GM19463 (cell line): Measurements from ENCODE around the gene RGS16.

Experiments
- ATAC-seq: cut with Tn5 transposase; IDR thresholded peaks from one replicate; pipeline ENCODE4 v1.9.1; 2021; ENCODE audit warnings: mild to moderate bottlenecking, moderate library complexity; ENCODE audit not compliant: unreplicated experiment

RGS16 gene

DNA sequence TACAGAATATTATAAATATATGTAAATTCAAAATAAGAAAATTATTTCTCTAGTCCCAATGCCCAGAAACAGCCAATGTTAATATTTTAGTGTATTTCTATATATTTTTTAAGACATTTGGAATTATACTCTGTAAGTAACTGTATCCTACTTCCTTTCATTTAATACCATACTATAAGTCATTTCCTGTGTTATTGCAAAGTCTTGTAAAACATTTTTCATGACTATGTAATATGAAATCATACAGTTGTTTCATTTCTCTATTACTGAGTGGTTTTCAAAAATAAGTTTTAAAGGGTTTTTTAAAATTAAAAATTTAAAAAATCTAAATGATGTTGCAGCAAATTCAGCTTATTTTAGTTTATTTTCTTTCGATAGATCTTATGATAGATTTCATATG lies 17.1 kb downstream of the RGS16 start:
- ATAC-seq, result no peak

DNA sequence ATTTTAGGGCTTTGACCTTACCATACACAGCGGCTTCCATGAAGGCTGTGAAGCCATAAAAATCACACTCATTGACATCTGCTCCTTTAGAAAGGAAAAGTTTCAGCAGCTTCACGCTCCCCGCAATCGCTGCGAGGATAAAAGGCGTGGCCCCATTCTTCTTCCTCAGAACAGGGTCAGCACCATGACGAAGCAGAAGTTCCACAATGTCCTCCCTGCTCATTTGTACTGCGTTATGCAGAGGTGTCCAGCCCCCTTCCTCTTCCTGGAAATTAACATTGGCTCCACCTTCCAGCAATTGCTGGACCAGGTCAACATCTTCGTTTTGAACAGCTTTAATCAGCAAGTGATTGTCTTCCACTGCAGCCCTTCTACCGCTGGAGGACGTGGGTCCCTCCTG lies 17.8 kb downstream of the RGS16 start:
- ATAC-seq, result no peak

DNA sequence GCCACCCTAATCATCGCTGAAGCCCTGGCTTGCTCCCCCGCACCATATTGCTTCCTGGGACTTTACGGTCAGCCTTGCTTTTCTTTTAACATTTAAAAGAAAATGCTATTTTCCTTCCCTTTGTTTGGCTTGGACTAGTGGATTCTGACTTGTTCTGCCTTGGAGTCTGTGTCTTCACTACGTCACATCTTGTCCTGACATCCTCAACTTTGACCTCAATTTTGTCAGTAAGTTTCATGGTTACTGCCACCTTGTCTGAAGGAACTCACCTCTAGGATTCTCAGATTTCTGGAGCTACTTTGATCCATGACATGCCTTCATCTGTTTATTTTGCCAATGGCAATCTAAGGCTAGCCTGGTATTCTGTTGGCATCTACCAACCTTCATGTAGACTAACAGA lies 19.4 kb downstream of the RGS16 start:
- no peak for ATAC-seq

DNA sequence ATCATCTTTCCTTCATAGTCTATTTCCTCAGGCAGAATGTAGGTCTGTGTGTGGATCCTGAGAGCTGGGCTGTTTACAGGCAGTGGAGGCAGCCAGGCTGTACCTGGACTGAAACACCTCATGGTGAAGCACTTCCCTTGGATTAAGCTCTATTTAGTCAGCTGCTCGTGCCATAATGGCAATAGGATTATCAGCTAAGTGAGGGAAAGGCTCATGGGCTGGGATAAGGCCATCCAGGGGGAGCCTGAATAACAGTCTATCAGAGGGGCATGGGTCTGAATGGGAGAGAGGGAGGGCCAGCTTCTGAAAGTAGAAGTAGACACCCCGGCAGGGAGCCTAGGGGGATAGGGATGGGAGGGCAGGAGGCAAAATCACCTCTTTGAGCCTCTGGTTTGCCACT lies 23.5 kb downstream of the RGS16 start:
- ATAC-seq, result no peak

DNA sequence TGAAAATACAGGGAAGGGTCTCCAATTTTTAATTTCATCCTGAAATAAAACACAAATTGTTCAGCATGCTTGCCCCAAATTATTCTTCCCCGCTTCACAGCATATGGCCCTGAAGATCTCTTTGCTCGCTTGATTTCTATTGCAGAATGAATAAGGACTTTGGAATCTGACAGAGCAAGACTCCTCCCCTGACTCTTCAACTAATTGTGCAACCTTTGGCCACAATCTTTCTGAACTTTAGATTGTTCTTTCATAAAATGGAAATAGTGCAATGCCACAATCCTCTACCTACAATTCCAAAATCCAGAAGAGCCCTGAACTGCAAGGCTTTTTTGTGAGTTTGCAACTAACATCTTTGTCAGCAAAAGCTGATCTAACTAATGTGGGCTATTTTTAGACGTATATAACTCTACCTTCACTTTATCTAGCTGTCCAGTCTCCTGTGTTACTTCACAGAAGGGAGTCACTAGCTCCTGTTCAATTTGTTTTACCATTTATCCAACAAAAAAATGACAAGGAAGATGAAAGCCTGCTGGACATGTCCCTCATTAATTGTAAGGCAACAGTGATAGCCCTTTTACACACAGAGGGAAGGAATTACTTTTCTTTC lies 28.5 kb downstream of the RGS16 start:
- ATAC-seq, result no peak

DNA sequence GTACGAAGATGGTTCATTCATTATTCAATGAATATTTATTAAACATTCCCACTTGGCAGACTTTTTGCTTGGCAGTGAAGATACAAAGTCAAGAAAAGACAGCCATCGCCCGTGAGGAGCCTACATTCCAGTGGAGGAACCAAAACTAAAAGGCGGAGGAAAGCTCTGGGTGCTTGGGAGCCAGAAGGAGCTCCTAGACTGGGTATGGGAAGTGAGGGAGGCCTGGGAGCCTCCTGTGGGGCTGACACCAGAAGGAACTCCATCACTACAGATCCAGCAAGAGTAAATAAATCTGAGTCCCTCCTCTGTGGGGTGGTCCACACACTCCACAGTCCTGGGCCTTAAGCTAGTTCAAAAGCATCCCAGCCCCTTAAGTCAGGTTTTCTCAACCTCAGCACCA lies 30.0 kb downstream of the RGS16 start:
- ATAC-seq, result no peak

DNA sequence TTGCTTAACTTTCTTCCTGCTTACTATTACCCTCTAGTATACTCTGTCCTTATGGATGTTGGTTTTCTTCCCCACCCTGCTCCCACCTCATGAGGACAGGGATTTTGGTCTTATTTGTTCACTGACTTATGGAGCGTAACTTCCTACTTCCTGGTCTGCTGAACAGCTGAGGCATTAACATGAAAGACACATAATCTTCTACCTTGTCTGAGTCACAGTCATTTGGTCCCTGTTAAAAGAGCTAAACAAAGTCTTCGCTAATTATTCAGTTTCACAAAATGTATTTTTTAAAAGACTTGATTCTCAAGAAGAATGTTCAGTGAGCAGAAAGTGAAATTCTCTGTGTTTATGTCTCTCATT lies 33.6 kb downstream of the RGS16 start:
- no peak for ATAC-seq

DNA sequence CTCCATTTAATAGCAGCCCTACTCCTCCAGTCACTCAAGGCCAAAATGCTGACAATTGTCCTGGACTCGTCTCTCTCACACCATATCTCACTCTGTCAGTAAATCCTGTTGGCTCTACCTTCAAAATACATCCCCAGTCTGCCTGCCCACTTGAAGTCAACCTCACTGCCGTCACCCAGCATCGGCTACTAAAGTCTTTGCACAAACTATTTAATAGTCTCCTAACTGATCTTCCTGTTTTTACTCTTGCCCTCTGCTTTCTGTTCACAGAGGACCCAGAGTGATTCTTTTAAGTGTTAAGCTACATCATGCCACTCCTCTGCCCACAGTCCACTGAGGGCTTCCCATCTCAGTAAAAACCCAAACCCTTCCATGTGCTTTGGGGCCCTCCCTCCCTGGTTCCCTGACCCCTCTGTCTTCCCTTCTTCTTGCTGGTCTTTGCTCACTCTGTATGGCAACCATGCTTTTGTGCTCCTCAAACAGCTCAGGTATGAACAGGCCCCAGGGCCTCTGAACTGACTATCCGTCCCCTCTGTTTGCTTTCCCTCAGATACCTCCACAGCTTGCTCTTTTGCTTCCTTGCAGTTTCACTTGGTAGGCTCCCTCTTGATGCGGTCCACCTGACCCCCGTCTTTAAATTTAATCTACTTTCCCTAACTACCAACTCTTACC lies 34.1 kb downstream of the RGS16 start:
- ATAC-seq, result no peak

DNA sequence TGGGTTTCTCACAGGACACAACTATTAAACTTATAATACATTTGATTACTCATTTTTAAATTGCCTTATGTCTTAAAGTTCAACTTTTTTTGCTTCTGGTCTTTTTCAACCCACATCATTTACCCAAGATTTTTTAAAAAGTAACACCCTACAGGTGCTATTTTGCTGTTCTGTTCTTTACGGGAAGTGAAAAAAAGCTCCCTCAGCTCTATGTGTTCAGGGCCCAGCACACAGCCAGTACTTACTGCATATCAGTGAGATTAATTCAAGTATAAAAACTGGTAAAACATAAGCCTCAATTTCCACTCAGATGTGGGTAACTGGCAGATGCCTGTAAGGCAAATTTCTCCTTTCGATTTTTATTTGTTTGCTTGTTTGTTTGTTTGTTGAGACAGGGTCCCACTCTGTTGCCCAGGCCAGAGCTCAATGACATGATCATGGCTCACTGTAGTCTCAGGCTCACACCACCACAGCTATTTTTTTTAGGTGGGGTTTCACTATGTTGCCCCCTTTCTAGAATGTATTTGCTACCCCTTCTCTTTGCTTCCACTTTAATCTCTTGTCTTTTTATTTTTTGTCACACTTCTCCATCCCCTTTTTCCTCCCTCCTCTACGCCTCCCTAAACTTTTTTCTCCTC lies 35.4 kb downstream of the RGS16 start:
- no peak for ATAC-seq

DNA sequence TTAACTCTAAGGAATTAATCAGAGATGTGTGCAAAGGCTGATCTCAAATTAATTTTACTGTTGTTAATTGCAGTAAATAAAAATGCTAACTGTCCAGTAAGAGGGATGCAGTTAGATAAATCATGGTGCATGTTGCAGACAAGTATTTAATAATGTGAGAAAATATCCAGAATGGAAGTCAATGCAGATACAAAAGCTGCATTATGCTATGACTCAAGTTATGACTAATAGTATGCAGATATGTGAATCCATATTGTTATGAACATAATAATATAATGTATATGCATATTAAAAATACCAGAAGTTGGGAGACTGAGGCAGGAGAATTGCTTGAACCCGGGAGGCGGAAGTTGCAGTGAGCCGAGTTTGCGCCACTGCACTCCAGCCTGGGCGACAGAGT lies 36.6 kb downstream of the RGS16 start:
- ATAC-seq, result no peak

DNA sequence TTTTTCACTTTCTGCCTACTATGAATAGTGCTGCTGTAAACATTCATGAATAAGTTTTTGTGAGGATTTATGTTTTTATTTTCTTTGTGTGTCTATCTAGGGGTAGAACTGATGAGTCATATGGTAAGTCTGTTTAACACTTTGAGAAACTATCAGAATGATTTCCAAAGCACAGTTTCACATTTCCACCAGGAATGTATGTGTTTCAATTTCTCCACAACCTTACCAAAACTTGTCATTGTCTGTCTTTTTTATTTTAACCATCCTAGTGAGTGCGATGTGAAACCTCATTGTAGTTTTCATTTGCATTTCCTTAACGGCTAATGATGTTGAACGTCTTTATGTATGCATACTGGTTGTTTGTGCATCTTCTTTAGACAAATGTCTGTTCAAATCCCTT lies 38.7 kb downstream of the RGS16 start:
- ATAC-seq, result no peak

DNA sequence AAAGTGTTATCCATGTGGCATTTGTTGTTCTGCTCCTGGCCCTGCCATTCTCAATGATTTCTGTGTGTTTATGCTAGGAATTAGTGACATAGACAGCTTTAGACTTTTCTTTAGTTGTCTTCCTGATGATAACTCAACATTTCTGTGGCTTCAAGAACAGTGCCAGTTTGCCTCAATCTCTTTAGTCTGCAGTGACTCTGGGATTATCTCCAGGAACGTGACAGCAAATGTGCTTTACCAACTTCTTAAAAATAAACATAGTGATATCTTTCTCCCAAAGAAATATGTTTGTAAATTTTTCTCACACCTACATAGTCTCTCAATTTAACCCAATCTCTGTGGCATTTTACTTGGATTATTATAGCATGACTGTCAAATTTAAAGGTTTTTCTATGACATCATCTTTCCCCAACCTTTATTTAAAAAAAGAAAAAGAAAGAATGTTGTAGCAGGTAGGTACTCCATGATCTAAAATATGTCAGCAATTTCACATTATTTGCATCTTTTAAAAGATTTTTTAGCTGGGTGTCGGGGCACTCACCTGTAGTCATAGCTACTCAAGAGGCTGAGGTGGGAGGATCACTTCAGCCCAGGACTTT lies 39.7 kb downstream of the RGS16 start:
- no peak for ATAC-seq

DNA sequence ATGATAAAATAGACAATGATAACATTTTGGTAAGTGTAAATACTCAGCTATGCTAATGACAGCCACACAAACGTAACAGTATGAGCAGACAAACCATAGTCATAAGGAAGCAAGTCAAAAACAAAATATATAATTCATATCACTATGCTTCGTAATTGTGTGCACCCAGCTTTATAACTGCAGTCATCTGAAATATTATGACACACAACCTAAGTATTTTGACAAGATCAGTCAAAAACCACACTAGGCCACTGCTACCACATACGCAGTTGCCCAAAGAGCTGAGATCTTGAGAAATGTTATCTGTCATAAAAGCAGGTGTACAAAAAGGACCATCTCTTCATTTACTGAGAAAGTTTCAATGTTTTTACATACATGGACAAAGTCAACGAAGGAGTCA lies 41.1 kb downstream of the RGS16 start:
- no peak for ATAC-seq

DNA sequence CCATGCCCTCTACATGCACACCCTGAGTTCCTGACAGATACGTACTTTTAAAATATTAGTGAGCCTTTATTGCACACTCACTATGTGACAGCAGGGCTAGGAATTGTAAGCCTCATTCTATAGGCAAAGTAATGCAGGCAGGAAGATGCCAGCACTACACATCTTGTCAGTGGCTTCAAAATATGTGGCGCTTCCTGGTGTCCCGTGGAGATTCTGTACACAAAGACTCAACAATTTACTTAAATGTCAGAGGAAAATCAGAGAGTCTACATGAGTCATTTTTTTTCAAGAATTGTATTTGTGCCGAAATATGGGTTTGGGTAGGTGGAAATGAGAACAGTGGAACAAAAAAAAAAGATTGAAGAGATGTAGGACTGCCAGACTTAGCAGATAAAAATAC lies 42.7 kb downstream of the RGS16 start:
- ATAC-seq, result no peak

DNA sequence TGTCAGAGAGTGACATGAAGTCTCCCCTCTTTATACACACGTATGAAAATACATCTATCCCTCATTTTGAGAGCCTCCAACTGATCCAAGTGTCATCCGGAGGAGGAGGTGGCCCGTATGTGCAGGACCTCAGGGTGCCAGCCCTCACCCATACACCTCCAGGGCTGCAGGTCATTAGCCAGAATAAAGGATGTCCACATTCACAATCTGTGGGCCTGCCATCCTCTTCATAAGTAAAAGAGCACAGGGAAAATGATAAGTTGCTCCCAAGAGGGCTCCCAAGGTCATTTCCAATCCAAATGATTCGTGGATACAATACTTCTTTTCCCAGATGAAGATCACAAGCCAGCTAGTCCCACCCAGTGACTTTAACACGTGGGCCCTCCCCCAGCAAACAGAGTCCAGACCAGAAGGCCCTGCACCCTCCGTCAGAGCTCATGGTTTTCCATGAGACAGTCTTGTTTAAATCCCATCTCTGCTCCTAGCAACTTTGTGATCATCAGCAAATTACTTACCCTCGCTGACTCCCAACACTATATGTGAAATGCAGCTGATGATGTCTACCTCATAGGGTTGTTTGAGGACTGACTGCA lies 43.7 kb downstream of the RGS16 start:
- ATAC-seq, result no peak

DNA sequence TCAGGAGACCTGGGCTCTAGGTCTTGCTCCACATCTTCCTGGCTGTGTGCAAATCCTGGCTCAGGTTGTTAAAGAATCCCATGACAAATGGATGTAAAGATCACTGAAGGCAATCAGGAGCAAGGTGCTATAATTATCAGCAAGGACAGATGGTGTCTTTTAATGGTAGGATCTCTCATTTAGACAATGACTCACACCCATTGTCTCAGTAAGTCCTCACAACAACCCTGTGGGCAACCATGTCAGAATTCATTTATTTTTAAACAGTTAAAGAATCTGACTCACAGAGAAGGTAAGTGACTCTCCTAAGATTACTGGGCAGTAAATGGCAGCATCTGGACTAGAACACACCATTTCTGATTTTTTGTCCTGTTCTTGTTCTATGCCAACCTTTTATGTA lies 47.9 kb downstream of the RGS16 start:
- no peak for ATAC-seq

DNA sequence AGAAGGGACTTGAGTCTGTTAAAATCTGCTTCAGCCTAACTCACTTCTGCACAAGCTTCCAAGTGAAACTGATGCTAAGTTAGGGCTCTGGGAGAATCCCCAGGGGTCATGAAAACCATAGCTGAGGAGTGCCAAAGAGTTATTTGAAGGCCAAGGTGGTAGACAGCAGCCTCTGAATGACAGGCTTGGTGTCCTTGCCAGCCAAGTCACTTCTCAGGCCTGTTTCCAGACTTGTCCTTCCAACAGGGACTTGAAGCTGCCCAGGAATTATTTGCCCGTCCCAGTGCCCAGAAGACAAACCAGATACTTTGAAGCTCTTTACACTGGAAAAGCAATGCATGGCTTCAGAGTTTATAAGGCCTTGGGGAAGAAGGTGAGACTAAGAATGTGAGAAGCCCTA lies 48.7 kb downstream of the RGS16 start:
- no peak for ATAC-seq

DNA sequence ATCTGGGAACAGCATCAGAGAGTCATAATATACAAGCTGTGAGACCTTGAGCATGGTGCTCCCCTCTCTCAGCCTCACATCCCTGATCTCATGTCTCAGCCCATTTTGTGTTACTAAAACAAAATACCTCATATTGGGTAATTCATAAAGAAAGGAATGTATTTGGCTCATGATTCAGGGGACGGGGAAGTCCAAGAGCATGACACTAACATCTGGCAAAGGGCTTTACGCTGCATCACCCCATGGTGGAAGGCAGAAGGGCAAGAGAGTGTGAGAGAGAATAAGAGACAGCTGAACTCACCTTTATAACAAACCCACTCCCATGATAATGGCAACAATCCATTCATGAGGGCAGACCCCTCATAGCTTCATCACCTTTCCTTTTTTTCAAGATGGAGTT lies 51.7 kb downstream of the RGS16 start:
- ATAC-seq, result no peak

DNA sequence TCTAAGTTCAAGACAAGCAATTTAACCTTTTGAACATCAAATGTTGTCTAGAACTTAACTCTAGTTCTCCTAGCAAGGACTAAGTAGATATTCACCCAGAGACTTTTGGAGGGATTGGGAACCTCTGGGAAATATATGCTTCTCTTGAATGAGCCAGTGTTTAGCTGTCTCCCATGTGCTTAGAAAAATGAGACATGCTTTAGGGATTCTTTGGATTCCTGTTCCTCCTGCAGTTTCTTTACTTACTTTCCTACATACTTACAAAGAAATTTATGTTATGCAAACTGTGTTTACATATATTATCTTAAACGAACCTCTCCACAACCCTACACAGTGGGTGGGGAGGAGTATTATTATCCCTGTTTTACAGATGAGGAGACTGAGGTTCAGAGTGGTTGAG lies 54.4 kb downstream of the RGS16 start:
- ATAC-seq, result no peak

DNA sequence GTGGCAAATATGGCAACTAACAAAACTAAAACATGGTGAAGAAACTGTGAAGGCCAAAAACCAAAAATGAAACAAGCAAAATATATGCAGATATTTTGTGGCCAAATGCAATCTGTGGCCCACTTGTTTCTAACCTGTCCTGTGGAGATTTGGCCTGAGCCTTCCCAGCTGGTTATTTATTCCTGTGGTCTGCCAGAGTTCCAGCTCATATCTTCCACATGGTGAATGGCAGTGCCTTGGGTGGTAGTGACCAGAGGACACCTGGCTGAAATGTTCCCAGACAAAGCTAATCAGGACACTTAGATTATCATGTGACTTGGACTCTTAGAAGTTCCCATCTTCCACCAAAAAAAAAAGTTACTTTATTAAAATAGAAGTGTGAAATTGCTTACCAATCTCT lies 54.8 kb downstream of the RGS16 start:
- no peak for ATAC-seq
